K562 (cell line): ENCODE results near the gene JUNB. TPM values are rescaled to one million over a fixed set of nuclear protein-coding genes. Genes with fewer than 3 reads are reported as not detected.
A peak's percentile ranks its signal among the peaks of the same experiment; 100 is the strongest.

Source experiments
- ATF1 ChIP-seq, 2 experiments: fragments of 450-650 bp in 1 of 2; IDR thresholded peaks; 2 replicates each; pipeline ENCODE4 v1.6.1; 2016; ENCODE audit warnings: missing compliant biosample characterization in 1 of 2, missing genetic modification characterization in 1 of 2
- DACH1 ChIP-seq: fragments of 450-650 bp; IDR thresholded peaks from 2 replicates; pipeline ENCODE4 v1.6.1; 2018; ENCODE audit not compliant: partially characterized antibody
- E2F5 ChIP-seq: sonication (generic); formaldehyde crosslinking; IDR thresholded peaks from 2 replicates; pipeline ENCODE4 v1.8.0; 2022; ENCODE audit warnings: mild to moderate bottlenecking, missing genetic modification reagents
- FUS ChIP-seq: fragments of 200-400 bp; formaldehyde crosslinking; optimal IDR thresholded peaks from 2 replicates; pipeline ENCODE3; 2017; ENCODE audit warnings: low read depth, low read length
- GTF2B ChIP-seq: IDR thresholded peaks from 2 replicates; pipeline ENCODE4 v1.6.1; 2011; ENCODE audit not compliant: insufficient read length; ENCODE audit errors: extremely low read depth
- HDAC2 ChIP-seq: fragments of 450-650 bp; IDR thresholded peaks from 2 replicates; pipeline ENCODE4 v1.6.1; 2016; ENCODE audit warnings: mild to moderate bottlenecking
- HDGF ChIP-seq: fragments of 450-650 bp; IDR thresholded peaks from 2 replicates; pipeline ENCODE4 v1.6.1; 2016
- HMGN3 ChIP-seq: IDR thresholded peaks from 2 replicates; pipeline ENCODE4 v1.6.1; 2011; ENCODE audit warnings: borderline replicate concordance, low read depth, mild to moderate bottlenecking, mixed read lengths, low read length; ENCODE audit not compliant: insufficient read length; ENCODE audit errors: extremely low read depth
- HNRNPLL ChIP-seq: fragments of 200-400 bp; formaldehyde crosslinking; IDR thresholded peaks from 2 replicates; pipeline ENCODE4 v1.6.1; 2017; ENCODE audit warnings: low read length, low read depth, mild to moderate bottlenecking; ENCODE audit not compliant: poor library complexity, severe bottlenecking
- ILK ChIP-seq: fragments of 450-650 bp; IDR thresholded peaks from 2 replicates; pipeline ENCODE4 v1.6.1; 2016; ENCODE audit warnings: missing genetic modification characterization, low read depth, mild to moderate bottlenecking, missing compliant biosample characterization, moderate library complexity, borderline replicate concordance
- KLF10 ChIP-seq: fragments of 250-450 bp; sonication (Bioruptor Pico); IDR thresholded peaks from 2 replicates; pipeline ENCODE4 v1.6.1; 2021; ENCODE audit warnings: matching md5 sums
- MTA3 ChIP-seq: fragments of 450-650 bp; formaldehyde crosslinking; IDR thresholded peaks from 2 replicates; pipeline ENCODE4 v1.6.1; 2017; ENCODE audit warnings: mild to moderate bottlenecking, borderline replicate concordance
- MXI1 ChIP-seq: IDR thresholded peaks from 2 replicates; pipeline ENCODE4 v1.6.1; 2011; ENCODE audit warnings: low read depth, mild to moderate bottlenecking, improper control_type of control experiment, low read length
- SMAD2 ChIP-seq: fragments of 150-350 bp; IDR thresholded peaks from 2 replicates; pipeline ENCODE4 v1.6.1; 2014; ENCODE audit warnings: low read depth, mild to moderate bottlenecking, low read length
- SMAD3 ChIP-seq: fragments of 450-650 bp; formaldehyde crosslinking; conservative IDR thresholded peaks from 2 replicates; pipeline ENCODE4 v1.4.0; 2020; ENCODE audit warnings: mild to moderate bottlenecking
- SMARCA5 ChIP-seq: fragments of 450-650 bp; IDR thresholded peaks from 2 replicates; pipeline ENCODE4 v1.6.1; 2016
- SREBF2 ChIP-seq: sonication (generic); formaldehyde crosslinking; IDR thresholded peaks from 2 replicates; pipeline ENCODE4 v1.4.0; 2020; ENCODE audit warnings: mild to moderate bottlenecking, missing genetic modification reagents
- TAL1 ChIP-seq: fragments of 450-650 bp; IDR thresholded peaks from 2 replicates; pipeline ENCODE4 v1.6.1; 2016; ENCODE audit warnings: mild to moderate bottlenecking
- TARDBP ChIP-seq: fragments of 450-650 bp; IDR thresholded peaks from 2 replicates; pipeline ENCODE4 v1.6.1; 2016
- TCF7L2 ChIP-seq: fragments of 150-350 bp; IDR thresholded peaks from 2 replicates; pipeline ENCODE4 v1.6.1; 2016; ENCODE audit warnings: low read depth, mild to moderate bottlenecking, low read length, moderate library complexity
- USF1 ChIP-seq: sonication (generic); formaldehyde crosslinking; IDR thresholded peaks from 2 replicates; pipeline ENCODE4 v1.9.0; 2022; ENCODE audit warnings: mild to moderate bottlenecking, missing genetic modification reagents
- ZFP30 ChIP-seq: fragments of 250-450 bp; sonication (Bioruptor Pico); IDR thresholded peaks from 2 replicates; pipeline ENCODE4 v1.8.0; 2022; ENCODE audit warnings: moderate library complexity, mild to moderate bottlenecking, inconsistent platforms, borderline replicate concordance
- ZNF696 ChIP-seq: fragments of 250-450 bp; sonication (Bioruptor Pico); conservative IDR thresholded peaks from 2 replicates; pipeline ENCODE4 v1.4.0; 2020; ENCODE audit warnings: mild to moderate bottlenecking, moderate library complexity
- ZNF717 ChIP-seq: fragments of 250-450 bp; sonication (Bioruptor Pico); IDR thresholded peaks from 2 replicates; pipeline ENCODE4 v1.5.0; 2021
- polyA plus RNA-seq, 8 experiments: library from polyadenylated mRNA; depleted of rRNA in 4 of 8; stranded (reverse) in 5 of 8; unstranded in 3 of 8; fragments of >200 nt; fragmentation: Nextera tagmentation in 2 of 8; fragmentation: Illumina TruSeq in 1 of 8; extraction: Ambion mirVana in 2 of 8; extraction: Trizol in 1 of 8; gene quantifications; 2 replicates each; pipeline versions ENCODE4 v1.2.1 to v1.2.3, GENCODE V29; 2011 to 2014; ENCODE audit warnings: inconsistent platforms in 1 of 8, missing spikeins in 1 of 8
- total RNA-seq, 7 experiments: library from RNA; depleted of rRNA in 6 of 7; stranded (reverse); fragments of >200 nt in 6 of 7; fragmentation: Illumina TruSeq in 2 of 7; extraction: Trizol in 2 of 7; gene quantifications; 2 replicates each; pipeline versions ENCODE4 v1.2.1 to v1.2.3, GENCODE V29; 2011 to 2021; ENCODE audit warnings: low replicate concordance in 1 of 7
- TF ChIP-seq, protein P1 (sequence below): conservative IDR thresholded peaks from 2 replicates; pipeline ENCODE4 v1.6.1; 2011; ENCODE audit warnings: low read depth, mild to moderate bottlenecking, low read length; ENCODE audit not compliant: control insufficient read depth

Gene JUNB
- total and polyA plus RNA-seq, 9 of the 15 experiments (the other 6 are each of a cell fraction or from before 2014, with no cell fraction given), result 0.23 to 88.1 (median 13.1) TPM

DNA sequence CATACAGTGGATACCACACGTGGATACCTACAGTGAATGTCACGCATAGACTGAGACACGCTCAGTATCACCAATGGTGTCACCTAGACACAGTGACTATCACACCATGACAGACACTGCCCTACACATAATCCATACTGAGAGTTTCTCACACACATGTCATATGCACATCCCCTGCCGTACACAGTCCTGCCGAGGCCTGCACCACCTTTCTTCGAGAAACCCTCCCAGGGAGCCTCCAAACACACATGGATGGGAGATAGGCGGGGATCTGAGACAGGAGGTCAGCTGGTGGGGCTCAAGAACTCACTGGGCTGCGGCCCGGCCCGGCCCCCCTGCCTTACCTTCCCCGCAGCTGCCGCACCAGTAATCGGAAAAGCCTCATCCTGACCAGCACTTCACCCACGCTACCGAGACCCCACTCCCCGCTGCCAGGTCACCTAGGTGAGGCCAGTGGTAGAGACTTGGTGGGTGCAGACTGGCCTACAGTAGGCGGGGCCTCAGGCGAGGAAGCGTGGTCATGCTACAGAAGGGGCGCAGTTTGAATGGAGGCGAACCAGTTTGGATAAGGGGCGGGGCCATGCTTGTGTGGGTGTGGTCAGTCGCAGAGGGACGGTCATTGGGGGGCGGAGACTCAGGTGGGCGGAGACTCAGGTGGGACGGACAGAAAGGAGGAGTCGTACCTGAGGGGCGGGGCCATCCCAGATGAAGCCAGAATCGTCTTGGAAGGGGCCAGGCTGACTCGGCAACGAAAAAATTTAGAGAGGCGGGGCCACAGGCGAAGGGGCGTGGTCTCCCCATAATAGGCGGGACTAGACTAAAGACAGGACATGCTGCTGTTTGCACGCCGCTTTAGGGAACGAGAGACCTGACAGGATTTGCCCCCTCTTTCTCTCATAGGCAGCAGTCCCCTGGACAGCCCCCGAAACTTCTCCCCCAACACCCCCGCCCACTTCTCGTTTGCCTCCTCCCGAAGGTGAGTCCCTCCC, 49.1 kb downstream of the JUNB start (continued):
- TF ChIP-seq GTF2B, result no peak
- no peak for TF ChIP-seq ZNF717
- TF ChIP-seq, protein P1, sequence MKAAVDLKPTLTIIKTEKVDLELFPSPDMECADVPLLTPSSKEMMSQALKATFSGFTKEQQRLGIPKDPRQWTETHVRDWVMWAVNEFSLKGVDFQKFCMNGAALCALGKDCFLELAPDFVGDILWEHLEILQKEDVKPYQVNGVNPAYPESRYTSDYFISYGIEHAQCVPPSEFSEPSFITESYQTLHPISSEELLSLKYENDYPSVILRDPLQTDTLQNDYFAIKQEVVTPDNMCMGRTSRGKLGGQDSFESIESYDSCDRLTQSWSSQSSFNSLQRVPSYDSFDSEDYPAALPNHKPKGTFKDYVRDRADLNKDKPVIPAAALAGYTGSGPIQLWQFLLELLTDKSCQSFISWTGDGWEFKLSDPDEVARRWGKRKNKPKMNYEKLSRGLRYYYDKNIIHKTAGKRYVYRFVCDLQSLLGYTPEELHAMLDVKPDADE, result 0 out of 2 replicates have a peak, but pooled peaks have one; percentile 46
- TF ChIP-seq HDGF, result peak; percentile 99
- TF ChIP-seq ZFP30, result no peak
- no peak for TF ChIP-seq ILK (tag)
- 0 out of 2 replicates have a peak, but pooled peaks have one; percentile 12 for TF ChIP-seq HDAC2
- no peak for TF ChIP-seq ATF1 (CRISPR knock-in tag; IDR thresholded peaks at IDR 0.05)
- TF ChIP-seq ATF1 (tag; IDR thresholded peaks at IDR 0.05), result 0 out of 2 replicates have a peak, but pooled peaks have one; percentile 27
- no peak for TF ChIP-seq TARDBP
- peak; percentile 30 for TF ChIP-seq HMGN3
- no peak for TF ChIP-seq SMARCA5
- no peak for TF ChIP-seq SMAD2
- TF ChIP-seq E2F5 (CRISPR knock-in tag), result 0 out of 2 replicates have a peak, but pooled peaks have one; percentile 65
- TF ChIP-seq SREBF2 (CRISPR knock-in tag), result no peak
- no peak for TF ChIP-seq FUS
- TF ChIP-seq MXI1, result 0 out of 2 replicates have a peak, but pooled peaks have one; percentile 16
- TF ChIP-seq SMAD3, result no peak
- TF ChIP-seq KLF10 (CRISPR knock-in tag), result no peak
- no peak for TF ChIP-seq ZNF696 (CRISPR knock-in tag)
- no peak for TF ChIP-seq TCF7L2
- TF ChIP-seq USF1 (CRISPR knock-in tag), result peak; percentile 54
- TF ChIP-seq HNRNPLL, result peak; percentile 15
- TF ChIP-seq DACH1, result peak; percentile 7
- no peak for TF ChIP-seq TAL1
- 0 out of 2 replicates have a peak, but pooled peaks have one; percentile 24 for TF ChIP-seq MTA3
